ENCODE results near the gene OSMR. TPM values are rescaled to one million over a fixed set of nuclear protein-coding genes. Genes with fewer than 3 reads are reported as not detected.

Gene OSMR
- total and polyA plus RNA-seq, 8 donors: 17.6 to 103 (median 19.6) TPM

GRCh38 chr5:38830521-38831051, 15.2 kb upstream of the OSMR start:
- Histone ChIP-seq H3K27me3 (no peaks in the 10 kb centered on the region), H3K36me3 (no peaks in the 10 kb centered on the region), H3K27ac (no peak overlapping the region), H3K4me3 (no peak overlapping the region), H3K9me3 (no peaks in the 10 kb centered on the region), H3K4me1 (no peaks in the 10 kb centered on the region)
- TF ChIP-seq CTCF (IDR thresholded peaks at IDR 0.05): no peak
- ATAC-seq (no peak), DNase-seq (no peak)
- intact Hi-C loops (cut with DNase I): no loop called here

- Histone ChIP-seq H3K4me3 (no peak overlapping the region), H3K36me3 (no peaks in the 10 kb centered on the region), H3K27ac (no peak overlapping the region), H3K27me3 (no peaks in the 10 kb centered on the region), H3K9me3 (no peaks in the 10 kb centered on the region), H3K4me1 (peaks cover 0 to 2% of the 10 kb centered on the region in 2 donors)
- intact Hi-C loops (cut with DNase I): no loop called here
- ATAC-seq: no peak
- TF ChIP-seq CTCF (IDR thresholded peaks at IDR 0.05): no peak
- DNase-seq: no peak
These were observed 14.7 kb upstream of the OSMR start for GRCh38 chr5:38831117-38831516.

GRCh38 chr5:38831909-38832308, 13.9 kb upstream of the OSMR start:
- TF ChIP-seq CTCF (IDR thresholded peaks at IDR 0.05): peak in 1 of 2 donors; percentile 33
- peak in 1 of 4 donors; percentile 26 for DNase-seq
- peak; percentile 74 for ATAC-seq
- intact Hi-C loops (cut with DNase I): no loop called here
- Histone ChIP-seq H3K27ac (no peak overlapping the region), H3K36me3 (no peaks in the 10 kb centered on the region), H3K4me1 (peaks cover 0 to 5% of the 10 kb centered on the region in 2 donors), H3K27me3 (no peaks in the 10 kb centered on the region), H3K4me3 (no peak overlapping the region), H3K9me3 (no peaks in the 10 kb centered on the region)

GRCh38 chr5:38832810-38833209, 13.0 kb upstream of the OSMR start:
- intact Hi-C loops (cut with DNase I): no loop called here
- Histone ChIP-seq H3K4me3 (no peak overlapping the region), H3K36me3 (no peaks in the 10 kb centered on the region), H3K4me1 (peaks cover 0 to 5% of the 10 kb centered on the region in 2 donors), H3K9me3 (no peaks in the 10 kb centered on the region), H3K27me3 (no peaks in the 10 kb centered on the region), H3K27ac (no peak overlapping the region)
- no peak for ATAC-seq
- DNase-seq: no peak
- TF ChIP-seq CTCF (IDR thresholded peaks at IDR 0.05): no peak

GRCh38 chr5:38835887-38836286, 9.9 kb upstream of the OSMR start:
- Histone ChIP-seq H3K9me3 (no peaks in the 10 kb centered on the region), H3K27ac (peak overlapping the region in 1 of 2 donors; percentile 57), H3K27me3 (no peaks in the 10 kb centered on the region), H3K36me3 (no peaks in the 10 kb centered on the region), H3K4me3 (no peak overlapping the region), H3K4me1 (peaks cover 0 to 5% of the 10 kb centered on the region in 2 donors)
- ATAC-seq: no peak
- intact Hi-C loops (cut with DNase I): no loop called here
- no peak for DNase-seq
- TF ChIP-seq CTCF (IDR thresholded peaks at IDR 0.05): no peak

Data from left lung (tissue), 10 donors.